CD14-positive monocyte (primary cell): ENCODE data around the gene GPX3. TPM values are rescaled to one million over a fixed set of nuclear protein-coding genes. Genes with fewer than 3 reads are reported as not detected.

Experiments used
- DNase-seq, 3 donors: peaks; one replicate each; pipeline ENCODE4 v3.0.0-alpha.2; 2011 to 2022
- H2AFZ ChIP-seq: 2 replicates; pipeline ENCODE4 v1.6.0; 2012; ENCODE audit warnings: mild to moderate bottlenecking, low read depth, low read length, inconsistent platforms; ENCODE audit not compliant: insufficient read depth, poor library complexity, severe bottlenecking
- H3K27ac ChIP-seq, 2 donors: 1 replicate in 1 of 2; 2 replicates in 1 of 2; pipeline ENCODE4 v1.5.1; 2012 to 2013; ENCODE audit warnings: low read length in 2 of 2, control low read depth in 1 of 2, inconsistent platforms in 1 of 2, low read depth in 1 of 2, mild to moderate bottlenecking in 1 of 2
- H3K27me3 ChIP-seq, 2 donors: one replicate each; pipeline versions ENCODE4 v1.6.0 to v1.6.1; 2011 to 2013; ENCODE audit warnings: low read length in 2 of 2; ENCODE audit not compliant: control insufficient read depth in 2 of 2, insufficient read depth in 2 of 2
- H3K36me3 ChIP-seq, 2 donors: replicated peaks in 1 of 2; 1 replicate in 1 of 2; 2 replicates in 1 of 2; pipeline versions ENCODE4 v1.5.1 to v1.6.1; 2012 to 2013; ENCODE audit warnings: low read length in 2 of 2, control low read depth in 1 of 2, inconsistent platforms in 1 of 2, mild to moderate bottlenecking in 1 of 2; ENCODE audit not compliant: insufficient read depth in 2 of 2, control insufficient read depth in 1 of 2
- H3K4me1 ChIP-seq, 2 donors: 1 replicate in 1 of 2; 2 replicates in 1 of 2; pipeline versions ENCODE4 v1.5.1 to v1.6.1; 2012 to 2013; ENCODE audit warnings: low read length in 2 of 2, control low read depth in 1 of 2, inconsistent platforms in 1 of 2, mild to moderate bottlenecking in 1 of 2, moderate library complexity in 1 of 2; ENCODE audit not compliant: insufficient read depth in 2 of 2, control insufficient read depth in 1 of 2
- H3K4me2 ChIP-seq: replicated peaks from 2 replicates; pipeline ENCODE3; 2012; ENCODE audit warnings: low read length, moderate library complexity, mild to moderate bottlenecking; ENCODE audit not compliant: poor library complexity, severe bottlenecking; ENCODE audit errors: extremely low read depth
- H3K4me3 ChIP-seq, 3 experiments: fragments of 200-600 bp in 1 of 3; sonication (generic) in 1 of 3; replicated peaks in 1 of 3; 1 replicate in 2 of 3; 2 replicates in 1 of 3; pipeline ENCODE4 v1.5.1; 2011 to 2013; ENCODE audit warnings: low read length in 3 of 3, mild to moderate bottlenecking in 3 of 3, control low read depth in 2 of 3, low read depth in 2 of 3, inconsistent platforms in 1 of 3, moderate library complexity in 1 of 3
- H3K79me2 ChIP-seq: 2 replicates; pipeline ENCODE4 v1.6.0; 2012; ENCODE audit warnings: mild to moderate bottlenecking, control low read depth, inconsistent platforms, low read length, moderate library complexity; ENCODE audit not compliant: insufficient read depth
- H3K9ac ChIP-seq: 2 replicates; pipeline ENCODE4 v1.6.0; 2017; ENCODE audit warnings: low read length, mild to moderate bottlenecking; ENCODE audit not compliant: insufficient read depth, poor library complexity, severe bottlenecking
- H3K9me3 ChIP-seq, 2 donors: replicated peaks in 1 of 2; 1 replicate in 1 of 2; 2 replicates in 1 of 2; pipeline versions ENCODE4 v1.5.1 to v1.6.1; 2012 to 2013; ENCODE audit warnings: low read length in 2 of 2, control low read depth in 1 of 2; ENCODE audit not compliant: control insufficient read depth in 1 of 2, insufficient read depth in 1 of 2
- H4K20me1 ChIP-seq: 2 replicates; pipeline ENCODE4 v1.6.0; 2012; ENCODE audit warnings: mild to moderate bottlenecking, low read length, control low read depth, moderate library complexity; ENCODE audit not compliant: insufficient read depth
- H3K27ac Mint-ChIP-seq, 7 donors: one replicate each; pipeline ENCODE4 v1.8.0; 2020; ENCODE audit warnings: mild to moderate bottlenecking in 7 of 7, mixed read lengths in 7 of 7, moderate library complexity in 6 of 7, inconsistent platforms in 2 of 7
- H3K27me3 Mint-ChIP-seq, 3 donors: one replicate each; pipeline ENCODE4 v1.8.0; 2021 to 2022; ENCODE audit warnings: low read depth in 3 of 3, mild to moderate bottlenecking in 3 of 3, mixed read lengths in 3 of 3, moderate library complexity in 3 of 3, inconsistent platforms in 1 of 3
- H3K36me3 Mint-ChIP-seq, 2 donors: one replicate each; pipeline ENCODE4 v1.8.0; 2020; ENCODE audit warnings: mixed read lengths in 2 of 2, inconsistent platforms in 1 of 2, mild to moderate bottlenecking in 1 of 2
- H3K4me1 Mint-ChIP-seq: one replicate; pipeline ENCODE4 v1.8.0; 2020; ENCODE audit warnings: mild to moderate bottlenecking, mixed read lengths
- H3K4me3 Mint-ChIP-seq, 2 donors: one replicate each; pipeline ENCODE4 v1.8.0; 2020; ENCODE audit warnings: mild to moderate bottlenecking in 2 of 2, mixed read lengths in 2 of 2, moderate library complexity in 1 of 2
- H3K9me3 Mint-ChIP-seq, 7 donors: one replicate each; pipeline ENCODE4 v1.8.0; 2020 to 2022; ENCODE audit warnings: mixed read lengths in 7 of 7, mild to moderate bottlenecking in 6 of 7, moderate library complexity in 6 of 7, inconsistent platforms in 2 of 7
- CTCF ChIP-seq: fragments of 200-600 bp; IDR thresholded peaks from one replicate; pipeline ENCODE4 v1.8.0; 2022; ENCODE audit warnings: antibody characterized with exemption, mild to moderate bottlenecking
- WGBS: methylation state at CpG from one replicate; pipeline ENCODE4 v1.1.5; 2013; ENCODE audit warnings: missing lambda C conversion rate; ENCODE audit not compliant: insufficient coverage; 5-methylcytosine and 5-hydroxymethylcytosine counted together
- intact Hi-C, 2 donors: fragments of 100-400 bp; cut with micrococcal nuclease; formaldehyde crosslinking; loops; one replicate each; pipeline versions ENCODE4 v1.15.0 to v1.15.1; 2023
- polyA plus RNA-seq, 3 donors: library from polyadenylated mRNA; depleted of rRNA in 1 of 3; unstranded in 2 of 3; stranded (reverse) in 1 of 3; fragments of 300-500 nt in 2 of 3; fragments of >200 nt in 1 of 3; fragmentation: Illumina TruSeq in 2 of 3; gene quantifications; 1 replicate in 2 of 3; 2 replicates in 1 of 3; pipeline ENCODE4 v1.2.3, GENCODE V29; 2012 to 2021

Gene GPX3
- polyA plus RNA-seq, 3 donors, result 3.5 to 12.7 (median 3.8) TPM

GRCh38 chr5:151016700-151017099, 3.7 kb upstream of the GPX3 start:
- no peak for TF ChIP-seq CTCF
- Histone ChIP-seq H3K9ac (no peak overlapping the region), H3K4me3 (peak overlapping the region in 1 of 3 experiments; percentile 3), H3K4me1 (peaks cover 48 to 49% of the 10 kb centered on the region in 2 donors), H3K9me3 (no peaks in the 10 kb centered on the region), H2AFZ (no peak overlapping the region), H4K20me1 (peaks cover 6% of the 10 kb centered on the region), H3K36me3 (no peaks in the 10 kb centered on the region), H3K4me2 (peak overlapping the region; percentile 35), H3K79me2 (no peaks in the 10 kb centered on the region), H3K27me3 (no peaks in the 10 kb centered on the region), H3K27ac (peak overlapping the region in 1 of 2 donors; percentile 75)
- intact Hi-C loops, result no loop called here
- no peaks in the 10 kb centered on the region for H3K9me3 Mint-ChIP-seq
- H3K27ac Mint-ChIP-seq, result peak overlapping the region; percentile 81 to 93 (median 90)
- H3K4me3 Mint-ChIP-seq, result peak overlapping the region in 1 of 2 donors; percentile 69
- H3K36me3 Mint-ChIP-seq, result peaks cover 2% of the 10 kb centered on the region in 2 donors
- 15% methylated on average over 4 of the region's 5 CpGs for WGBS
- H3K27me3 Mint-ChIP-seq, result peaks cover 2 to 7% (median 3%) of the 10 kb centered on the region in 3 donors
- DNase-seq, result peak; percentile 83 to 90 (median 89)
- peaks cover 46% of the 10 kb centered on the region for H3K4me1 Mint-ChIP-seq

- H3K36me3 ChIP-seq, result no peaks in the 10 kb centered on the region
- no peak overlapping the region for H3K27ac ChIP-seq
- no peak overlapping the region for H2AFZ ChIP-seq
- peaks cover 1 to 9% (median 6%) of the 10 kb centered on the region in 3 donors for H3K27me3 Mint-ChIP-seq
- H3K9me3 Mint-ChIP-seq, result no peaks in the 10 kb centered on the region
- no peaks in the 10 kb centered on the region for H3K27me3 ChIP-seq
- no peaks in the 10 kb centered on the region for H3K9me3 ChIP-seq
- H3K4me3 Mint-ChIP-seq, result no peak overlapping the region
- peaks cover 45% of the 10 kb centered on the region for H3K4me1 Mint-ChIP-seq
- no peak overlapping the region for H3K4me2 ChIP-seq
- DNase-seq, result no peak
- H3K4me1 ChIP-seq, result peaks cover 42 to 44% of the 10 kb centered on the region in 2 donors
- H3K79me2 ChIP-seq, result no peaks in the 10 kb centered on the region
- no peak overlapping the region for H3K4me3 ChIP-seq
- peaks cover 10% of the 10 kb centered on the region for H4K20me1 ChIP-seq
- H3K36me3 Mint-ChIP-seq, result peaks cover 11 to 13% of the 10 kb centered on the region in 2 donors
- no peak for TF ChIP-seq CTCF
- H3K27ac Mint-ChIP-seq, result peak overlapping the region in 4 of 7 donors; percentile 9 to 93 (median 79)
- 100% methylated on average over 1 of the region's 2 CpGs for WGBS
- no peak overlapping the region for H3K9ac ChIP-seq
- intact Hi-C loops, result no loop called here
Measured at GRCh38 chr5:151017897-151018296, 2.5 kb upstream of the GPX3 start.
